GM18870 (cell line): ENCODE data around the gene BCL2L15.

Experiments
- ATAC-seq: cut with Tn5 transposase; IDR thresholded peaks from one replicate; pipeline ENCODE4 v1.9.1; 2021; ENCODE audit warnings: moderate library complexity; ENCODE audit not compliant: unreplicated experiment

BCL2L15 gene

GRCh38 chr1:113887402-113888175, at the start of gene BCL2L15:
TSS of gene BCL2L15 (minus strand) at chr1:113887581. CDS start at chr1:113887375, 206 bp downstream.
- ATAC-seq: no peak

GRCh38 chr1:113937146-113937545, 49.8 kb upstream of the BCL2L15 start:
- no peak for ATAC-seq

- no peak for ATAC-seq
These were observed 48.6 kb upstream of the BCL2L15 start for GRCh38 chr1:113935970-113936369.

- ATAC-seq: no peak
These were observed 47.8 kb upstream of the BCL2L15 start for GRCh38 chr1:113935176-113935575.

GRCh38 chr1:113934511-113935055, 47.2 kb upstream of the BCL2L15 start:
- no peak for ATAC-seq

- ATAC-seq: no peak
These were observed 46.6 kb upstream of the BCL2L15 start for GRCh38 chr1:113934006-113934405.

GRCh38 chr1:113931451-113931851, 44.1 kb upstream of the BCL2L15 start:
- ATAC-seq: no peak

GRCh38 chr1:113930499-113931161, 43.2 kb upstream of the BCL2L15 start:
- ATAC-seq: peak; percentile 16

- peak; percentile 24 for ATAC-seq
These were observed 42.5 kb upstream of the BCL2L15 start for GRCh38 chr1:113929750-113930498.

- ATAC-seq: peak; percentile 56
These were observed 41.8 kb upstream of the BCL2L15 start, which contains the start of gene HIPK1 for GRCh38 chr1:113928941-113929749. TSS of gene HIPK1 (plus strand) at chr1:113929324.

GRCh38 chr1:113928187-113928930, 41.0 kb upstream of the BCL2L15 start:
- no peak for ATAC-seq

- no peak for ATAC-seq
These were observed 37.1 kb upstream of the BCL2L15 start for GRCh38 chr1:113924473-113924872.

GRCh38 chr1:113922957-113923356, 35.6 kb upstream of the BCL2L15 start:
- ATAC-seq: no peak

GRCh38 chr1:113918243-113918642, 30.9 kb upstream of the BCL2L15 start:
- no peak for ATAC-seq

- ATAC-seq: no peak
These were observed 30.2 kb upstream of the BCL2L15 start for GRCh38 chr1:113917400-113918082.

- ATAC-seq: no peak
These were observed 29.6 kb upstream of the BCL2L15 start for GRCh38 chr1:113916974-113917373.

- ATAC-seq: no peak
These were observed 26.7 kb upstream of the BCL2L15 start for GRCh38 chr1:113913887-113914664.

- ATAC-seq: no peak
These were observed 25.9 kb upstream of the BCL2L15 start for GRCh38 chr1:113913312-113913668.
